B cell (primary cell): ENCODE measurements around the gene SCN10A. TPM values are rescaled to one million over a fixed set of nuclear protein-coding genes. Genes with fewer than 3 reads are reported as not detected.

Source experiments
- ATAC-seq: fragments of 200-7000 bp; cut with Tn5 transposase; one replicate; pipeline ENCODE4 v1.10.0; 2021; ENCODE audit warnings: low read depth, mild to moderate bottlenecking, moderate number of reproducible peaks, moderate library complexity
- CTCF ChIA-PET: fragments of 350-600 bp; sonication (Branson Sonifier 250); formaldehyde crosslinking; loops from one replicate; lab custom pipeline; 2021; ENCODE audit warnings: antibody characterized with exemption, inconsistent platforms; lab: Charles Lee
- POLR2A ChIA-PET: fragments of 350-600 bp; sonication (Branson Sonifier 250); formaldehyde crosslinking; loops from one replicate; lab custom pipeline; 2021; ENCODE audit warnings: antibody characterized with exemption; lab: Charles Lee
- DNase-seq: peaks from one replicate; pipeline ENCODE4 v3.0.0; 2013
- H2AFZ ChIP-seq: 2 replicates; pipeline ENCODE4 v1.6.1; 2012; ENCODE audit warnings: mild to moderate bottlenecking, low read depth, low read length; ENCODE audit not compliant: insufficient read depth, poor library complexity, severe bottlenecking
- H3K27ac ChIP-seq, 2 donors: 1 replicate in 1 of 2; 2 replicates in 1 of 2; pipeline ENCODE4 v1.5.1; 2012 to 2013; ENCODE audit warnings: low read length in 2 of 2, mild to moderate bottlenecking in 2 of 2, moderate library complexity in 1 of 2
- H3K27me3 ChIP-seq, 4 experiments: fragments of 200-600 bp in 1 of 4; sonication (generic) in 1 of 4; replicated peaks in 1 of 4; 1 replicate in 2 of 4; 2 replicates in 2 of 4; pipeline versions ENCODE4 v1.6.1 to v1.7.0; 2013 to 2016; ENCODE audit warnings: low read length in 3 of 4, mild to moderate bottlenecking in 2 of 4, mixed read lengths in 1 of 4, moderate library complexity in 1 of 4; ENCODE audit not compliant: insufficient read depth in 4 of 4, control insufficient read depth in 3 of 4; ENCODE audit errors: control extremely low read depth in 1 of 4
- H3K36me3 ChIP-seq, 2 experiments: replicated peaks in 1 of 2; 1 replicate in 1 of 2; 2 replicates in 1 of 2; pipeline versions ENCODE4 v1.6.1 to v1.7.1; 2013; ENCODE audit warnings: low read length in 1 of 2; ENCODE audit not compliant: insufficient read depth in 2 of 2, control insufficient read depth in 1 of 2; ENCODE audit errors: control extremely low read depth in 1 of 2, extremely low read depth in 1 of 2
- H3K4me1 ChIP-seq, 2 donors: fragments of 200-600 bp in 1 of 2; sonication (generic) in 1 of 2; 1 replicate in 1 of 2; 2 replicates in 1 of 2; pipeline versions ENCODE4 v1.5.1 to v1.6.1; 2013 to 2017; ENCODE audit warnings: low read length in 2 of 2; ENCODE audit not compliant: control insufficient read depth in 2 of 2, insufficient read depth in 2 of 2
- H3K4me2 ChIP-seq: replicated peaks from 2 replicates; pipeline ENCODE3; 2012; ENCODE audit warnings: mild to moderate bottlenecking, low read depth, low read length; ENCODE audit not compliant: poor library complexity, severe bottlenecking
- H3K4me3 ChIP-seq, 5 experiments: fragments of 200-600 bp in 1 of 5; sonication (generic) in 1 of 5; 1 replicate in 3 of 5; 2 replicates in 2 of 5; pipeline versions ENCODE4 v1.5.1 to v1.7.0; 2011 to 2016; ENCODE audit warnings: low read length in 4 of 5, mild to moderate bottlenecking in 4 of 5, low read depth in 2 of 5, control low read depth in 1 of 5, moderate library complexity in 1 of 5; ENCODE audit not compliant: insufficient read depth in 1 of 5; ENCODE audit errors: control extremely low read depth in 1 of 5, extremely low read depth in 1 of 5
- H3K79me2 ChIP-seq: fragments of 200-600 bp; sonication (generic); one replicate; pipeline ENCODE4 v1.6.0; 2016; ENCODE audit warnings: low read length; ENCODE audit not compliant: control insufficient read depth, insufficient read depth
- H3K9ac ChIP-seq: fragments of 200-600 bp; sonication (generic); 2 replicates; pipeline ENCODE4 v1.6.1; 2017; ENCODE audit warnings: mild to moderate bottlenecking, low read length, moderate library complexity
- H3K9me3 ChIP-seq, 3 donors: one replicate each; pipeline versions ENCODE4 v1.6.1 to v1.7.1; 2013; ENCODE audit warnings: low read length in 2 of 3; ENCODE audit not compliant: control insufficient read depth in 2 of 3, insufficient read depth in 1 of 3; ENCODE audit errors: control extremely low read depth in 1 of 3
- H4K20me1 ChIP-seq: 2 replicates; pipeline ENCODE4 v1.6.0; 2012; ENCODE audit warnings: mild to moderate bottlenecking, low read length; ENCODE audit not compliant: insufficient read depth, control insufficient read depth, poor library complexity, severe bottlenecking
- H3K27ac Mint-ChIP-seq: one replicate; pipeline ENCODE4 v1.8.0; 2021; ENCODE audit warnings: mixed read lengths
- H3K27me3 Mint-ChIP-seq: one replicate; pipeline ENCODE4 v1.8.0; 2021; ENCODE audit warnings: mixed read lengths
- H3K4me1 Mint-ChIP-seq: one replicate; pipeline ENCODE4 v1.8.0; 2021; ENCODE audit warnings: mixed read lengths
- H3K4me3 Mint-ChIP-seq: one replicate; pipeline ENCODE4 v1.8.0; 2021; ENCODE audit warnings: mixed read lengths
- H3K9me3 Mint-ChIP-seq: one replicate; pipeline ENCODE4 v1.8.0; 2022; ENCODE audit warnings: mixed read lengths; ENCODE audit not compliant: insufficient read depth
- CTCF ChIP-seq: fragments of 200-600 bp; IDR thresholded peaks from one replicate; pipeline ENCODE4 v1.8.0; 2022; ENCODE audit warnings: antibody characterized with exemption, mild to moderate bottlenecking
- EZH2 ChIP-seq: IDR thresholded peaks from 2 replicates; pipeline ENCODE4 v1.6.1; 2012; ENCODE audit warnings: borderline replicate concordance, low read depth, mild to moderate bottlenecking, moderate library complexity, low read length; ENCODE audit not compliant: insufficient read depth, poor library complexity, severe bottlenecking
- WGBS: methylation state at CpG from one replicate; pipeline ENCODE4 v1.1.5; 2013; ENCODE audit warnings: missing lambda C conversion rate; ENCODE audit not compliant: insufficient coverage; 5-methylcytosine and 5-hydroxymethylcytosine counted together
- intact Hi-C: fragments of 100-400 bp; cut with micrococcal nuclease; formaldehyde crosslinking; loops from one replicate; pipeline ENCODE4 v1.10.0; 2022
- polyA plus RNA-seq: library from polyadenylated mRNA; depleted of rRNA; stranded (reverse); fragments of >200 nt; gene quantifications from 2 replicates; pipeline ENCODE4 v1.2.3, GENCODE V29; 2012
- total RNA-seq, 2 donors: library from RNA; stranded (reverse); fragments of 120-200 nt in 1 of 2; gene quantifications; 1 replicate in 1 of 2; 2 replicates in 1 of 2; pipeline versions ENCODE4 v1.2.3 to v1.2.4, GENCODE V29; 2013 to 2022

SCN10A gene
- total and polyA plus RNA-seq, 2 donors (not counting 1 experiment from before 2014, with no cell fraction given): not detected

DNA sequence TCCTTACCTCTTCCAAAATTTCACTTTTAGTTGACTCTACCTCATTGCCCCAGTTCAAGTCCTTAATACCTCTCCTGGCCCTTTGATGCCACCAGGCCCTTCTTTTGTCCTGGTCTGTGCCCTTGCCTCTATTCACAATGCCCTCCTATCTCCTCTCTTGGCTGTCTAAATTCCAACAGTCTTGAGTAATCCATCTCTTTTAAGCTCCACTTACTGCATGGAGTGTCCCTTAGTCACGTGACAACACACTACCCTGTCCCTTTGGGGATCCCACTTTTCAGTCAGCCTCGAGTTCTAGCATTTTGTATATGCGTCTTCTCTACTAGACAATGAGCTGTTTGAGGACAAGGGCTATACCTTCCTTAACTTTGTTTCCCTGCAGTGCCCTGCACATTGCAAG is 113.8 kb downstream of the SCN10A start:
- no peak overlapping the region for H3K27ac Mint-ChIP-seq
- ATAC-seq (no peak), DNase-seq (no peak)
- Histone ChIP-seq H2AFZ (no peak overlapping the region), H3K36me3 (no peaks in the 10 kb centered on the region), H4K20me1 (no peaks in the 10 kb centered on the region), H3K4me3 (no peak overlapping the region), H3K27ac (no peak overlapping the region), H3K9ac (no peak overlapping the region), H3K27me3 (no peaks in the 10 kb centered on the region), H3K4me2 (no peak overlapping the region), H3K4me1 (no peaks in the 10 kb centered on the region), H3K9me3 (no peaks in the 10 kb centered on the region), H3K79me2 (no peaks in the 10 kb centered on the region)
- whole genome bisulfite sequencing: 87% methylated on average over 3 of the region's 3 CpGs
- intact Hi-C loops: no loop called here
- ChIA-PET POLR2A (no interaction called here), CTCF (no interaction called here)
- no peak overlapping the region for H3K4me3 Mint-ChIP-seq
- no peak for TF ChIP-seq CTCF
- TF ChIP-seq EZH2: no peak
- H3K27me3 Mint-ChIP-seq: peaks cover 8% of the 10 kb centered on the region
- no peaks in the 10 kb centered on the region for H3K4me1 Mint-ChIP-seq
- no peaks in the 10 kb centered on the region for H3K9me3 Mint-ChIP-seq

GRCh38 chr3:38698760-38699159 is 117.3 kb downstream of the SCN10A start:
- H4K20me1 ChIP-seq: no peaks in the 10 kb centered on the region
- DNase-seq: no peak
- no peaks in the 10 kb centered on the region for H3K79me2 ChIP-seq
- H3K4me1 ChIP-seq: no peaks in the 10 kb centered on the region
- Mint-ChIP-seq H3K4me3 (no peak overlapping the region), H3K27me3 (peaks cover 12% of the 10 kb centered on the region), H3K27ac (no peak overlapping the region), H3K4me1 (no peaks in the 10 kb centered on the region), H3K9me3 (no peaks in the 10 kb centered on the region)
- no peak for TF ChIP-seq EZH2
- TF ChIP-seq CTCF: no peak
- H3K27me3 ChIP-seq: no peaks in the 10 kb centered on the region
- CTCF ChIA-PET: no interaction called here
- H3K27ac ChIP-seq: no peak overlapping the region
- 93% methylated on average over 5 of the region's 5 CpGs for WGBS
- no peak overlapping the region for H3K4me3 ChIP-seq
- H2AFZ ChIP-seq: no peak overlapping the region
- intact Hi-C loops: no loop called here
- no peaks in the 10 kb centered on the region for H3K9me3 ChIP-seq
- ATAC-seq: no peak
- POLR2A ChIA-PET: no interaction called here
- no peak overlapping the region for H3K4me2 ChIP-seq
- no peak overlapping the region for H3K9ac ChIP-seq
- H3K36me3 ChIP-seq: no peaks in the 10 kb centered on the region
